PC-3 (cell line): ENCODE measurements around the gene CCSER2. TPM values are rescaled to one million over a fixed set of nuclear protein-coding genes. Genes with fewer than 3 reads are reported as not detected.
"Not testable (repeated sequence)": the region's sequence is repeated elsewhere in the genome, so short reads cannot be mapped to it uniquely, and the experiment has no call there.

Source experiments
- ATAC-seq: fragments of 200-7000 bp; cut with Tn5 transposase; 2 replicates; pipeline ENCODE4 v1.9.1; 2020; ENCODE audit warnings: mild to moderate bottlenecking, moderate library complexity
- BruUV-seq: library from RNA; stranded (reverse); fragments of 400-500 nt; replicated peaks from 2 replicates; lab custom pipeline; 2021; lab: Mats Ljungman, UMichigan
- CTCF ChIA-PET: fragments of 300-600 bp; sonication (Branson Sonifier 250); formaldehyde crosslinking; loops from one replicate; lab custom pipeline; 2022; ENCODE audit warnings: antibody characterized with exemption; lab: Charles Lee
- POLR2A ChIA-PET: fragments of 300-600 bp; sonication (Branson Sonifier 250); formaldehyde crosslinking; loops from one replicate; lab custom pipeline; 2022; ENCODE audit warnings: antibody characterized with exemption; ENCODE audit not compliant: unreplicated experiment; lab: Charles Lee
- DNase-seq: peaks from one replicate; pipeline ENCODE4 v3.0.0-alpha.2; 2015
- H2AFZ ChIP-seq: fragments of 300-600 bp; sonication (generic); 2 replicates; pipeline ENCODE4 v1.6.0; 2016; ENCODE audit warnings: antibody characterized with exemption, low read length
- H3F3A ChIP-seq: fragments of 300-600 bp; sonication (generic); one replicate; pipeline ENCODE4 v1.6.0; 2017; ENCODE audit warnings: antibody characterized with exemption, low read length, control low read depth, mild to moderate bottlenecking; ENCODE audit not compliant: unreplicated experiment
- H3K27ac ChIP-seq: fragments of 300-600 bp; sonication (generic); 2 replicates; pipeline ENCODE4 v1.5.1; 2016; ENCODE audit warnings: mild to moderate bottlenecking, low read length
- H3K27me3 ChIP-seq: fragments of 300-600 bp; sonication (generic); 2 replicates; pipeline ENCODE4 v1.6.1; 2016; ENCODE audit warnings: low read length, mixed read lengths
- H3K36me3 ChIP-seq: fragments of 300-600 bp; sonication (generic); 2 replicates; pipeline ENCODE4 v1.6.1; 2016; ENCODE audit warnings: low read depth, mixed run types, low read length, mixed read lengths
- H3K4me1 ChIP-seq: fragments of 300-600 bp; sonication (generic); 2 replicates; pipeline ENCODE4 v1.5.1; 2016; ENCODE audit warnings: low read length; ENCODE audit not compliant: insufficient read depth
- H3K4me2 ChIP-seq: fragments of 300-600 bp; sonication (generic); 2 replicates; pipeline ENCODE4 v1.6.0; 2016; ENCODE audit warnings: low read length
- H3K4me3 ChIP-seq: fragments of 300-600 bp; sonication (generic); 2 replicates; pipeline ENCODE4 v1.5.1; 2016; ENCODE audit warnings: mild to moderate bottlenecking, low read length, mixed read lengths
- H3K79me2 ChIP-seq: fragments of 300-600 bp; sonication (generic); 2 replicates; pipeline ENCODE4 v1.6.1; 2017; ENCODE audit warnings: low read length, mixed read lengths
- H3K9ac ChIP-seq: fragments of 300-600 bp; sonication (generic); 2 replicates; pipeline ENCODE4 v1.6.0; 2016; ENCODE audit warnings: mild to moderate bottlenecking, low read length
- H3K9me2 ChIP-seq: fragments of 300-600 bp; sonication (generic); replicated peaks from 2 replicates; pipeline ENCODE4 v1.6.1; 2016; ENCODE audit warnings: mixed run types, low read length, mixed read lengths
- H3K9me3 ChIP-seq: fragments of 300-600 bp; sonication (generic); 2 replicates; pipeline ENCODE4 v1.6.1; 2016; ENCODE audit warnings: low read length, mixed read lengths
- H4K20me1 ChIP-seq: fragments of 300-600 bp; sonication (generic); 2 replicates; pipeline ENCODE4 v1.6.1; 2016; ENCODE audit warnings: low read length, mixed read lengths
- CTCF ChIP-seq: fragments of 300-600 bp; sonication (generic); conservative IDR thresholded peaks from 2 replicates; pipeline ENCODE4 v1.5.1; 2017; ENCODE audit warnings: antibody characterized with exemption, low read depth, mild to moderate bottlenecking, low read length
- EZH2 ChIP-seq: fragments of 300-600 bp; sonication (generic); IDR thresholded peaks from one replicate; pipeline ENCODE4 v1.6.1; 2017; ENCODE audit warnings: antibody characterized with exemption, mild to moderate bottlenecking, low read length; ENCODE audit not compliant: unreplicated experiment
- EZH2phosphoT487 ChIP-seq: fragments of 300-600 bp; sonication (generic); IDR thresholded peaks from 2 replicates; pipeline ENCODE4 v1.6.1; 2018; ENCODE audit warnings: mild to moderate bottlenecking, antibody characterized with exemption, low read length, borderline replicate concordance
- intact Hi-C: fragments of 100-400 bp; cut with micrococcal nuclease; formaldehyde crosslinking; loops from 2 replicates; pipeline ENCODE4 v1.9.0; 2023
- total RNA-seq: library from RNA; depleted of rRNA; stranded (reverse); fragments of >200 nt; gene quantifications from 2 replicates; pipeline ENCODE4 v1.2.3, GENCODE V29; 2014

The CCSER2 gene
- total RNA-seq, 1 experiment from 2014 or later = 10.2 TPM

GRCh38 chr10:84407388-84408049 lies 79.1 kb downstream of the CCSER2 start:
- Histone ChIP-seq H3K4me3 (no peak overlapping the region), H3K27ac (no peak overlapping the region), H2AFZ (no peak overlapping the region), H4K20me1 (no peaks in the 10 kb centered on the region), H3K4me2 (no peak overlapping the region), H3K36me3 (no peaks in the 10 kb centered on the region), H3K4me1 (no peaks in the 10 kb centered on the region), H3K9me2 (no peaks in the 10 kb centered on the region), H3F3A (no peaks in the 10 kb centered on the region), H3K79me2 (no peaks in the 10 kb centered on the region), H3K9me3 (no peaks in the 10 kb centered on the region), H3K27me3 (no peaks in the 10 kb centered on the region), H3K9ac (no peak overlapping the region)
- ATAC-seq (no peak), DNase-seq (no peak)
- ChIA-PET POLR2A (no interaction called here), CTCF (no interaction called here)
- intact Hi-C loops = no loop called here
- TF ChIP-seq EZH2 = no peak
- TF ChIP-seq CTCF = no peak
- TF ChIP-seq EZH2phosphoT487 = no peak
- BruUV-seq = no TSS peak

- Histone ChIP-seq H3K36me3 (no peaks in the 10 kb centered on the region), H3K4me2 (no peak overlapping the region), H3K79me2 (no peaks in the 10 kb centered on the region), H3K9ac (no peak overlapping the region), H3K4me1 (no peaks in the 10 kb centered on the region), H2AFZ (no peak overlapping the region), H4K20me1 (no peaks in the 10 kb centered on the region), H3K27ac (no peak overlapping the region), H3K4me3 (no peak overlapping the region), H3K9me3 (no peaks in the 10 kb centered on the region), H3K9me2 (no peaks in the 10 kb centered on the region), H3K27me3 (no peaks in the 10 kb centered on the region), H3F3A (no peaks in the 10 kb centered on the region)
- CTCF ChIA-PET = no interaction called here
- BruUV-seq = no TSS peak
- intact Hi-C loops = no loop called here
- no peak for TF ChIP-seq EZH2
- no peak for TF ChIP-seq CTCF
- TF ChIP-seq EZH2phosphoT487 = no peak
- DNase-seq (no peak), ATAC-seq (no peak)
- POLR2A ChIA-PET = no interaction called here
Observed at GRCh38 chr10:84412482-84412881, 84.1 kb downstream of the CCSER2 start.

GRCh38 chr10:84414110-84414509 lies 85.7 kb downstream of the CCSER2 start:
- H3K4me3 ChIP-seq, H3K36me3 ChIP-seq, ATAC-seq, H3F3A ChIP-seq, H3K9me3 ChIP-seq, H2AFZ ChIP-seq, H3K4me1 ChIP-seq, DNase-seq, H3K27me3 ChIP-seq, H3K79me2 ChIP-seq, CTCF ChIA-PET, H3K4me2 ChIP-seq, H3K9me2 ChIP-seq, H3K27ac ChIP-seq, intact Hi-C loops, H4K20me1 ChIP-seq, H3K9ac ChIP-seq, BruUV-seq, POLR2A ChIA-PET: not testable (repeated sequence)
